Colonic mucosa (tissue), 4 donors: ENCODE measurements around the gene FOSL1. TPM values are rescaled to one million over a fixed set of nuclear protein-coding genes. Genes with fewer than 3 reads are reported as not detected.

Experiments
- DNase-seq: peaks from one replicate; pipeline ENCODE4 v3.0.0-alpha.2; 2020
- H3K27ac ChIP-seq: fragments of 200-600 bp; one replicate; pipeline ENCODE4 v1.8.0; 2021
- H3K27me3 ChIP-seq: fragments of 200-600 bp; one replicate; pipeline ENCODE4 v1.8.0; 2021
- H3K36me3 ChIP-seq: fragments of 200-600 bp; one replicate; pipeline ENCODE4 v1.8.0; 2021
- H3K4me1 ChIP-seq: fragments of 200-600 bp; one replicate; pipeline ENCODE4 v1.8.0; 2021; ENCODE audit warnings: mild to moderate bottlenecking
- H3K4me3 ChIP-seq: fragments of 200-600 bp; one replicate; pipeline ENCODE4 v1.8.0; 2021
- H3K9ac ChIP-seq, 2 donors: one replicate each; pipeline ENCODE4 v1.7.0; 2013; ENCODE audit warnings: control low read depth in 2 of 2, low read depth in 2 of 2, low read length in 2 of 2
- H3K9me3 ChIP-seq: fragments of 200-600 bp; one replicate; pipeline ENCODE4 v1.8.0; 2021
- CTCF ChIP-seq: fragments of 200-600 bp; IDR thresholded peaks from one replicate; pipeline ENCODE4 v1.8.0; 2022; ENCODE audit warnings: antibody characterized with exemption, mild to moderate bottlenecking
- intact Hi-C: fragments of 100-400 bp; cut with DNase I; formaldehyde crosslinking; loops from one replicate; pipeline ENCODE4 v1.14.1; 2022
- total RNA-seq, 2 donors: library from RNA; stranded (reverse); fragmentation: NEBNext Ultra II Directional in 1 of 2; extraction: Animal tissue kit (Norgen Biotek cat#: 25700) in 1 of 2; gene quantifications; one replicate each; pipeline ENCODE4 v1.2.1, GENCODE V29; 2021
- donor health status: healthy.
- donor health status: DM: no; HTN: no; CAD: no.
- donor health status: DM: no; HTN: no; CAD: no.

FOSL1 gene
- total RNA-seq, 2 donors from 2014 or later = 0.84 to 4.2 TPM

GRCh38 chr11:65867284-65868071, 32.7 kb downstream of the FOSL1 start:
- TF ChIP-seq CTCF = no peak
- Histone ChIP-seq H3K4me3 (no peak overlapping the region), H3K27ac (no peak overlapping the region), H3K27me3 (no peaks in the 10 kb centered on the region), H3K9ac (no peak overlapping the region), H3K4me1 (no peaks in the 10 kb centered on the region), H3K36me3 (peaks cover 4% of the 10 kb centered on the region), H3K9me3 (no peaks in the 10 kb centered on the region)
- intact Hi-C loops = no loop called here
- no peak for DNase-seq

- H3K4me3 ChIP-seq = no peak overlapping the region
- no peak overlapping the region for H3K27ac ChIP-seq
- DNase-seq = no peak
- no peak overlapping the region for H3K9ac ChIP-seq
- H3K4me1 ChIP-seq = peaks cover 6% of the 10 kb centered on the region
- no peak for TF ChIP-seq CTCF
- no peaks in the 10 kb centered on the region for H3K9me3 ChIP-seq
- peaks cover 7% of the 10 kb centered on the region for H3K36me3 ChIP-seq
- no peaks in the 10 kb centered on the region for H3K27me3 ChIP-seq
- intact Hi-C loops = no loop called here
These were observed 33.5 kb downstream of the FOSL1 start for GRCh38 chr11:65866509-65867283.

- no peak overlapping the region for H3K27ac ChIP-seq
- intact Hi-C loops = no loop called here
- H3K36me3 ChIP-seq = peaks cover 7% of the 10 kb centered on the region
- no peak for DNase-seq
- peaks cover 11% of the 10 kb centered on the region for H3K4me1 ChIP-seq
- TF ChIP-seq CTCF = no peak
- no peak overlapping the region for H3K4me3 ChIP-seq
- H3K9ac ChIP-seq = no peak overlapping the region
- H3K9me3 ChIP-seq = no peaks in the 10 kb centered on the region
- H3K27me3 ChIP-seq = no peaks in the 10 kb centered on the region
These were observed 34.5 kb downstream of the FOSL1 start for GRCh38 chr11:65865550-65866172.

- no peak for TF ChIP-seq CTCF
- H3K36me3 ChIP-seq = peaks cover 7% of the 10 kb centered on the region
- no peak for DNase-seq
- H3K4me1 ChIP-seq = peaks cover 11% of the 10 kb centered on the region
- H3K4me3 ChIP-seq = no peak overlapping the region
- no peak overlapping the region for H3K9ac ChIP-seq
- no peak overlapping the region for H3K27ac ChIP-seq
- no peaks in the 10 kb centered on the region for H3K9me3 ChIP-seq
- H3K27me3 ChIP-seq = no peaks in the 10 kb centered on the region
- intact Hi-C loops = no loop called here
These were observed 35.3 kb downstream of the FOSL1 start for GRCh38 chr11:65864706-65865471.
